ENCODE data around the gene F10.

DNA sequence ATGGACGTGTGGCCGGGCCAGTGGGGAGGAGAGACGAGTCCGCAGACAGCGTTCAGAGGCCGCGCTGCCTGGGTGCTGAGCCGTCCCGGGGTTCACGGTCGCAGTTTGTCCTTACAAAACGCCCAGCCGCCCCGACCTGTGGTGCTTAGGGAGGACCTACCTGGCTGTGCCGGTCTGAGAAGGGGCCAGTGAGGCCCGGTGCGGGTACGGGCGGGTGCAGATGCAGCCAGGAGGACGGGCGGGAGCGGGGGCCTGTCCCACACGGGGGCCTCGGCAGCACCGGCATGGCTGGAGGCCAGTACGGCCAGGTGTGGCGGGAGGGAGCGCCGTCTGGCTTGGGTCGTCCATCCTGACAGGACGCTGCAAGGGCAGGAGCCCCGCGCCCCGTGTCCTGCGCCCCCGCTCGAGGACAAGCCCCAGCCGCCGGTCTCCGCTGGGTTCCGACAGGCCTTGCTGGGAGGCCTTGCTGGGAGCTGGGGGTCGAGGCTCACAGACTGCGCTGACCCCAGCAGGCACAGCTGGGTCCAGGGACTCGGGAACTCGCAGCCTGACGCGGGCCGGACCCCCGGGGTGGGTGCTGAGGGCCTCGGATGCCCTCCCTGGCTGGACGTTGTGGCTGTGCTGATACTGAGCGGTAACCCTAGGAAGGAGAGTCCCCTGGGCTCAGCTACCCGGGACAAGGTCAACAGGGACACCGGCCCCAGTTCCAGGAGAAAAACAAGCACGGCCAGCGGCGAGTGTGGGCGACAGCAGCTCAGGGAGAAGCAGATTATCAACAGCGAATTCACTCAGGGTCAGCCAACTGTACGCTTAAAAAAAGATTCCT is 30.6 kb downstream of the F10 start:
- TF ChIP-seq, protein P1, sequence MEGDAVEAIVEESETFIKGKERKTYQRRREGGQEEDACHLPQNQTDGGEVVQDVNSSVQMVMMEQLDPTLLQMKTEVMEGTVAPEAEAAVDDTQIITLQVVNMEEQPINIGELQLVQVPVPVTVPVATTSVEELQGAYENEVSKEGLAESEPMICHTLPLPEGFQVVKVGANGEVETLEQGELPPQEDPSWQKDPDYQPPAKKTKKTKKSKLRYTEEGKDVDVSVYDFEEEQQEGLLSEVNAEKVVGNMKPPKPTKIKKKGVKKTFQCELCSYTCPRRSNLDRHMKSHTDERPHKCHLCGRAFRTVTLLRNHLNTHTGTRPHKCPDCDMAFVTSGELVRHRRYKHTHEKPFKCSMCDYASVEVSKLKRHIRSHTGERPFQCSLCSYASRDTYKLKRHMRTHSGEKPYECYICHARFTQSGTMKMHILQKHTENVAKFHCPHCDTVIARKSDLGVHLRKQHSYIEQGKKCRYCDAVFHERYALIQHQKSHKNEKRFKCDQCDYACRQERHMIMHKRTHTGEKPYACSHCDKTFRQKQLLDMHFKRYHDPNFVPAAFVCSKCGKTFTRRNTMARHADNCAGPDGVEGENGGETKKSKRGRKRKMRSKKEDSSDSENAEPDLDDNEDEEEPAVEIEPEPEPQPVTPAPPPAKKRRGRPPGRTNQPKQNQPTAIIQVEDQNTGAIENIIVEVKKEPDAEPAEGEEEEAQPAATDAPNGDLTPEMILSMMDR (IDR thresholded peaks at IDR 0.05; ENCODE audit: low read depth, low read length), result no peak
- no peak for TF ChIP-seq POLR2A (IDR thresholded peaks at IDR 0.05; ENCODE audit: extremely low read depth, insufficient read length)
- TF ChIP-seq, protein P2, sequence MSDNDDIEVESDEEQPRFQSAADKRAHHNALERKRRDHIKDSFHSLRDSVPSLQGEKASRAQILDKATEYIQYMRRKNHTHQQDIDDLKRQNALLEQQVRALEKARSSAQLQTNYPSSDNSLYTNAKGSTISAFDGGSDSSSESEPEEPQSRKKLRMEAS (IDR thresholded peaks at IDR 0.05; ENCODE audit: low read depth, low read length), result no peak

All from NB4 (cell line).